ES-I3 (cell line): ENCODE data around the gene ASPG.

Experiments used
- H3K36me3 ChIP-seq: 2 replicates; pipeline ENCODE4 v1.6.1; 2013; ENCODE audit warnings: mild to moderate bottlenecking, low read length, control low read depth, moderate library complexity; ENCODE audit not compliant: insufficient read depth
- H3K4me1 ChIP-seq: 2 replicates; pipeline ENCODE4 v1.6.1; 2013; ENCODE audit warnings: mild to moderate bottlenecking, control low read depth, low read length; ENCODE audit not compliant: insufficient read depth
- H3K9ac ChIP-seq: 2 replicates; pipeline ENCODE4 v1.6.1; 2013; ENCODE audit warnings: low read depth, mild to moderate bottlenecking, low read length, moderate library complexity
- H3K9me3 ChIP-seq: 2 replicates; pipeline ENCODE4 v1.6.1; 2013; ENCODE audit warnings: mild to moderate bottlenecking, low read length, moderate library complexity; ENCODE audit not compliant: control insufficient read depth, insufficient read depth

The ASPG gene

GRCh38 chr14:104110491-104111209, 25.1 kb downstream of the ASPG start:
- Histone ChIP-seq H3K9me3 (no peaks in the 10 kb centered on the region), H3K9ac (no peak overlapping the region), H3K4me1 (peaks cover 8% of the 10 kb centered on the region; the same call in 1 of the 2 replicates), H3K36me3 (no peaks in the 10 kb centered on the region)

- Histone ChIP-seq H3K4me1 (peaks cover 8% of the 10 kb centered on the region; the same call in 1 of the 2 replicates), H3K9ac (no peak overlapping the region)
Measured at GRCh38 chr14:104111301-104112112, 26.0 kb downstream of the ASPG start.

DNA sequence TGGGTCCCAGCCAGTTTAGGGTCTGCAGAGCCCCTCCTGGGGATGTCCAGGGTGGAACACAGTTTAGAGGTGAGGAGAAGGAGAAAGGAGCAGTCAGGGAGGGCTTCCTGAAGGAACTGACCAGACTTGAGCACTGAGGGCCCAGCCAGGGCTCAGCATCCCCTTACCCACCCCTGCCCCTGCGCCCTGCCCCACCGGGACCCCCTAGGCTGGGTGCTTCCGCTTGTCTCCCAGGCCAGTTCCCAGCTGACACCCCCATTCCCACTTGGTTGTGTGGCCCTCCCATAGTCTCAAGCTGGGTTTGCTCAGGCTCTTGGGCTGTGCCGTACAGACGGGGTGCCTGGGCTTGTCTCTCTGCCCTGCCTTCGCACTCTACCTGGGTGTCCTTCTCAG, 26.6 kb downstream of the ASPG start:
- peaks cover 8% of the 10 kb centered on the region; the same call in 1 of the 2 replicates for H3K4me1 ChIP-seq
- H3K9ac ChIP-seq, result no peak overlapping the region
- no peaks in the 10 kb centered on the region for H3K36me3 ChIP-seq
- H3K9me3 ChIP-seq, result no peaks in the 10 kb centered on the region

More at GRCh38 chr14:104111301-104112112, 26.0 kb downstream of the ASPG start:
- H3K9me3 ChIP-seq, result no peaks in the 10 kb centered on the region
- no peaks in the 10 kb centered on the region for H3K36me3 ChIP-seq

DNA sequence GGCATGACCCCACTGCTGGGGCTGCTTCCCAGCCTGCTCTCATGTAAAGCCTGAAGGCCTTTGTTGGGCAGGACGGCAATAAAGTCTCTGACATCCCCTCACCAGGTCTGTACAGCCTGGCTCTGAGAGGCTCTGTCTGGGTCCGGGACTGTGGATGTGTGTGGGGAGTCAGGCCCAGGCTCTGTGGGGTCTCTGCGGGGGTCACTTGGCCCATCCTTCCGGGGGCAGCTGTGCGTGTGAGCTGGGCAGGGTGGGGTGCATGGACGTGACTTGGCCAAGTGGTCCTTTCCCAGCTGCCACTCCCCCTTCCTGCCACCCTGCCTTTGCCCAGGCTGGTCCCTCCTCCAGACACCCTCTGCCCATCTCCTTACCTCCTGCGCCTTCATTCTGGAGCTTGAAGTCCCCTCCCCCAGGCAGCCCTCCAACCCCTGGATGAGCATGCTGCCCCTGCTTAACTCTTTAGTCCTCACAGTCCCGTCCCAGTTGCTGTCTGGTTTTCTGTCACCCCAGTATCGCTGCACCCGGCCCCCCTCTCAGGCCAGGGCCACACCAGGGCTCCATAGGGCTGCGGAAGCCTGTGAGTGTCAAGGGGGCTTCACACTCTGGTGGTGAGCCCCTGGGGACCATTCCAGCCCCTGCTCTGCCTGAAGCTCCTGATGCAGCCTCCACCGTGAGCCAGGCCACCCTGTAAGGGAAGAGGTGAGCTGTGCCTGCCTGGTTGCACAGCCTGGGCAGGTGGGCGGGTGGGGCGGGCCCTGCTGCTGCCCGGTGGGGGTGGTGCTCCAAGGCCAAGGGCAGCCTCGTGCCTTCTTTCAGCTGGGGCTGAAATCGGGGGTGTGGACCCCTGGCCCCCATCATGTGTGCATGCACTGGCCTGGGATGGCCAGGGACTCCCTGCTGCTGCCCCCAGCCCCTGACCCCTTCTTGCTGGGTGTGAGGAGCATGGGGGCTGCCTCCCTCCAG, 27.4 kb downstream of the ASPG start:
- H3K4me1 ChIP-seq, result peaks cover 8% of the 10 kb centered on the region; the same call in 1 of the 2 replicates
- H3K36me3 ChIP-seq, result no peaks in the 10 kb centered on the region
- H3K9ac ChIP-seq, result no peak overlapping the region

GRCh38 chr14:104113631-104114420, 28.3 kb downstream of the ASPG start:
- no peaks in the 10 kb centered on the region for H3K36me3 ChIP-seq
- H3K4me1 ChIP-seq, result peaks cover 1% of the 10 kb centered on the region; the same call in 1 of the 2 replicates
- no peak overlapping the region for H3K9ac ChIP-seq

More for the DNA sequence above, 27.4 kb downstream of the ASPG start:
- no peaks in the 10 kb centered on the region for H3K9me3 ChIP-seq

DNA sequence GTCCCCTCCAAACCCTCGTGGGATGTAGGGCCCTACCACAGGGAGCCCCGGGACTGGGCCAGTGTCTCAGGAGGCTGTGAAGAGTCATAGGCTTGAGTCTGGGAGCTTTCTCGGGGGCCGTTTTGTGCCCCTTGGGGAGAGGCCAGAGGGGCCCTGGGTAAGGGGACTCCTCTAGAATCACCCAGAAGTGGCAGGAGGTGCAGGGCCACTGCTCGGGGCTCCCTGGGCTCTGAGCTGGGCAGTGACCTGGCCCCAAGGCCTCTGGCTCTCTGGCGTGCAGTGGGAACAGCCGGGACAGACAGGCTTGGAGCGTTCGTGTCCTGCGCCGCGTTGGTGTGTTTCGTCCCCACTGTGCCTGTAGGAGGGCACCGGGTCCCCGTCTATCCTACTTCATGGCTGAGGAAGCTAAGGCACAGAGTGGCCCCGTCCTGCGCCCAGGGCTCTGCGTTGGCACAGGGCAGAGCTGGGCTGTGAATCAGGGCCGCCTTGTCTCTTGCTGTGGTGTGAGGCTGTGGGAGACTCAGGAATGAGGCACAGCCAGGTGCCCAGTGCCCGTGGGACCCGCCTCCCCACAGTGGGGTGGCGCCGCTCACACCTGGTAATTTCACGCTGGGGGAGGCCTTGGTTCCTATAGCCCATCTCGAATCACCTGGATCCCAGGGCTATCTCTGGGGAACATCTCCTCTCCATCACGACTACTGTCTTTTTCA, 29.1 kb downstream of the ASPG start:
- no peaks in the 10 kb centered on the region for H3K9me3 ChIP-seq
- H3K4me1 ChIP-seq, result no peaks in the 10 kb centered on the region

More at GRCh38 chr14:104113631-104114420, 28.3 kb downstream of the ASPG start:
- H3K9me3 ChIP-seq, result no peaks in the 10 kb centered on the region

GRCh38 chr14:104115131-104115600, 29.7 kb downstream of the ASPG start:
- no peaks in the 10 kb centered on the region for H3K9me3 ChIP-seq

More for the DNA sequence above, 29.1 kb downstream of the ASPG start:
- Histone ChIP-seq H3K36me3 (no peaks in the 10 kb centered on the region), H3K9ac (no peak overlapping the region)

GRCh38 chr14:104115691-104116287, 30.3 kb downstream of the ASPG start:
- no peaks in the 10 kb centered on the region for H3K36me3 ChIP-seq
- H3K9ac ChIP-seq, result no peak overlapping the region
- no peaks in the 10 kb centered on the region for H3K9me3 ChIP-seq
- no peaks in the 10 kb centered on the region for H3K4me1 ChIP-seq

More at GRCh38 chr14:104115131-104115600, 29.7 kb downstream of the ASPG start:
- Histone ChIP-seq H3K36me3 (no peaks in the 10 kb centered on the region), H3K4me1 (no peaks in the 10 kb centered on the region), H3K9ac (no peak overlapping the region)

- H3K9ac ChIP-seq, result peak overlapping the region; percentile 46; the same call in 1 of the 2 replicates
Measured at GRCh38 chr14:104116288-104116755, 30.8 kb downstream of the ASPG start.

DNA sequence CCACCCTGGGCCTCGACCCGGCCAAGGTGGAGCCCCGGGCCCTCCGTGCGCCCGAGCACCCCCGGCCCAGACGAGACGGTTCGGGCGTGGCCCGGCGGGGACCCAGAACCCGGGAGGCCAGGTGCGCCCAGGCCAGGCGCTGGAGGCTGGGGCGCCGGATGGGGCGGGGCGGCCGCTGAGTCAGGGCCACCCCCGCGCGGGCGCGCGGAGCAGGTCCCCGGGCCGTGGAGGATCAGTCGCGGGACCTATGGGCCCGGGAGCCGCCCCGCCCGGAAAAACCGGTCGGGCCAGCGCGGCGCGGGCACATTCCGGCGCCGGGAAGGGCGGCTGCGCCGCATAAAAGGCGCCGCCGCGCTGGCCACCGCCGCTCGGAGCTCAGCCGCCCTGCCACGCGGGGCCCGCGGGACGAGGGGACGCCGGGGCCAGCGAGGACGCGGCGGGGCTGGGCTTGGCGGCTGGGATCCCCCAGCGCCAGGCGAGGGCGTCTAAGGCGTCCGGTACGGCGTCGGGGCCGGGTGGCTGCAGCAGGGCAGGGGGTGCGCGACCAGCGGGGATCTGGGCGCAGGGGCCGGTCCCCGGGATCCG, 31.3 kb downstream of the ASPG start:
- Histone ChIP-seq H3K9me3 (no peaks in the 10 kb centered on the region), H3K4me1 (no peaks in the 10 kb centered on the region), H3K36me3 (no peaks in the 10 kb centered on the region), H3K9ac (peak overlapping the region; percentile 46; the same call in 1 of the 2 replicates)

More at GRCh38 chr14:104116288-104116755, 30.8 kb downstream of the ASPG start:
- H3K36me3 ChIP-seq, result no peaks in the 10 kb centered on the region
- H3K4me1 ChIP-seq, result no peaks in the 10 kb centered on the region
- H3K9me3 ChIP-seq, result no peaks in the 10 kb centered on the region

GRCh38 chr14:104117341-104118005, 32.0 kb downstream of the ASPG start:
- Histone ChIP-seq H3K9me3 (no peaks in the 10 kb centered on the region), H3K4me1 (no peaks in the 10 kb centered on the region), H3K36me3 (no peaks in the 10 kb centered on the region), H3K9ac (peak overlapping the region; percentile 46; the same call in 1 of the 2 replicates)
